H9 (cell line): ENCODE measurements around the gene ZNF202. TPM values are rescaled to one million over a fixed set of nuclear protein-coding genes. Genes with fewer than 3 reads are reported as not detected.

Source experiments
- DNase-seq: peaks from one replicate; pipeline ENCODE4 v3.0.0-alpha.2; 2017
- H2AFZ ChIP-seq: one replicate; pipeline ENCODE4 v1.6.1; 2013; ENCODE audit warnings: mild to moderate bottlenecking, low read length, control low read depth, moderate library complexity
- H2AK5ac ChIP-seq: 2 replicates; pipeline ENCODE4 v1.6.1; 2013; ENCODE audit warnings: low read length, control low read depth, mixed read lengths; ENCODE audit not compliant: insufficient read length
- H2BK120ac ChIP-seq: one replicate; pipeline ENCODE4 v1.6.1; 2013; ENCODE audit warnings: low read depth, mild to moderate bottlenecking, low read length, control low read depth, inconsistent platforms; ENCODE audit not compliant: poor library complexity, severe bottlenecking
- H2BK12ac ChIP-seq: 2 replicates; pipeline ENCODE4 v1.6.1; 2013; ENCODE audit warnings: low read length, control low read depth, mixed read lengths, low read depth; ENCODE audit not compliant: insufficient read length
- H2BK15ac ChIP-seq: 2 replicates; pipeline ENCODE4 v1.6.1; 2013; ENCODE audit warnings: low read depth, low read length, control low read depth
- H2BK20ac ChIP-seq: one replicate; pipeline ENCODE4 v1.6.1; 2013; ENCODE audit warnings: low read depth, mild to moderate bottlenecking, low read length, control low read depth, inconsistent platforms; ENCODE audit not compliant: poor library complexity, severe bottlenecking
- H2BK5ac ChIP-seq: 2 replicates; pipeline ENCODE4 v1.6.1; 2013; ENCODE audit warnings: low read length, control low read depth, mixed read lengths; ENCODE audit not compliant: insufficient read length
- H3K14ac ChIP-seq: 2 replicates; pipeline ENCODE4 v1.6.1; 2013; ENCODE audit warnings: low read length, control low read depth; ENCODE audit not compliant: insufficient read depth
- H3K18ac ChIP-seq: 2 replicates; pipeline ENCODE4 v1.6.1; 2013; ENCODE audit warnings: low read depth, mild to moderate bottlenecking, mixed read lengths, low read length, control low read depth; ENCODE audit not compliant: insufficient read length
- H3K23ac ChIP-seq: 2 replicates; pipeline ENCODE4 v1.6.1; 2013; ENCODE audit warnings: low read length, control low read depth, mixed read lengths, low read depth; ENCODE audit not compliant: insufficient read length
- H3K23me2 ChIP-seq: 2 replicates; pipeline ENCODE4 v1.6.1; 2013; ENCODE audit warnings: low read depth, mild to moderate bottlenecking, mixed read lengths, low read length, control low read depth; ENCODE audit not compliant: insufficient read length, poor library complexity, severe bottlenecking
- H3K27ac ChIP-seq: 2 replicates; pipeline ENCODE4 v1.5.1; 2013; ENCODE audit warnings: low read length, control low read depth, mixed read lengths, low read depth; ENCODE audit not compliant: insufficient read length
- H3K27me3 ChIP-seq: 2 replicates; pipeline ENCODE4 v1.6.1; 2013; ENCODE audit warnings: low read length, control low read depth, inconsistent platforms; ENCODE audit not compliant: insufficient read depth
- H3K4ac ChIP-seq: 2 replicates; pipeline ENCODE4 v1.6.1; 2013; ENCODE audit warnings: low read depth, mild to moderate bottlenecking, control low read depth, inconsistent platforms, low read length, moderate library complexity
- H3K4me1 ChIP-seq: 2 replicates; pipeline ENCODE4 v1.6.1; 2013; ENCODE audit warnings: low read length, control low read depth, inconsistent platforms; ENCODE audit not compliant: insufficient read depth
- H3K4me2 ChIP-seq: 2 replicates; pipeline ENCODE4 v1.6.1; 2013; ENCODE audit warnings: low read length, control low read depth, mixed read lengths; ENCODE audit not compliant: insufficient read length, insufficient read depth
- H3K56ac ChIP-seq: 2 replicates; pipeline ENCODE4 v1.6.1; 2013; ENCODE audit warnings: low read depth, mild to moderate bottlenecking, mixed read lengths, low read length, control low read depth; ENCODE audit not compliant: insufficient read length
- H3K79me1 ChIP-seq: 2 replicates; pipeline ENCODE4 v1.6.1; 2013; ENCODE audit warnings: low read depth, mild to moderate bottlenecking, moderate library complexity, low read length, control low read depth, inconsistent platforms; ENCODE audit not compliant: insufficient read depth, poor library complexity, severe bottlenecking
- H3K79me2 ChIP-seq: 2 replicates; pipeline ENCODE4 v1.6.1; 2013; ENCODE audit warnings: low read length, control low read depth, inconsistent platforms; ENCODE audit not compliant: insufficient read depth
- H3K9ac ChIP-seq: 2 replicates; pipeline ENCODE4 v1.6.1; 2013; ENCODE audit warnings: low read length, control low read depth, mixed read lengths; ENCODE audit not compliant: insufficient read length; ENCODE audit errors: extremely low read depth
- H3K9me3 ChIP-seq: one replicate; pipeline ENCODE4 v1.6.1; 2013; ENCODE audit warnings: low read depth, low read length, inconsistent platforms; ENCODE audit not compliant: control insufficient read depth
- H3T11ph ChIP-seq: one replicate; pipeline ENCODE4 v1.6.1; 2013; ENCODE audit warnings: mild to moderate bottlenecking, low read length, control low read depth, inconsistent platforms
- H4K20me1 ChIP-seq: one replicate; pipeline ENCODE4 v1.6.1; 2013; ENCODE audit not compliant: control insufficient read depth, insufficient read length, insufficient read depth
- H4K5ac ChIP-seq: 2 replicates; pipeline ENCODE4 v1.6.1; 2013; ENCODE audit warnings: low read depth, mild to moderate bottlenecking, mixed read lengths, low read length, control low read depth; ENCODE audit not compliant: insufficient read length
- H4K8ac ChIP-seq: replicated peaks from 2 replicates; pipeline ENCODE4 v1.6.1; 2013; ENCODE audit warnings: low read length, control low read depth, mixed read lengths, low read depth; ENCODE audit not compliant: insufficient read length
- H4K91ac ChIP-seq: 2 replicates; pipeline ENCODE4 v1.6.1; 2013; ENCODE audit warnings: low read depth, mild to moderate bottlenecking, moderate library complexity, mixed read lengths, low read length, control low read depth; ENCODE audit not compliant: insufficient read length
- H3K27ac Mint-ChIP-seq, 3 experiments: 2 replicates in 2 of 3; 3 replicates in 1 of 3; pipeline ENCODE4 v1.8.0; 2020 to 2021; ENCODE audit warnings: mixed read lengths in 3 of 3, mild to moderate bottlenecking in 1 of 3, moderate library complexity in 1 of 3
- H3K27me3 Mint-ChIP-seq: 2 replicates; pipeline ENCODE4 v1.8.0; 2021; ENCODE audit warnings: low read depth, mild to moderate bottlenecking, moderate library complexity, mixed read lengths
- H3K36me3 Mint-ChIP-seq, 3 experiments: 2 replicates in 2 of 3; 3 replicates in 1 of 3; pipeline ENCODE4 v1.8.0; 2020 to 2021; ENCODE audit warnings: low read depth in 3 of 3, mixed read lengths in 3 of 3; ENCODE audit not compliant: insufficient read depth in 1 of 3
- H3K4me1 Mint-ChIP-seq, 2 experiments: 2 replicates each; pipeline ENCODE4 v1.8.0; 2020; ENCODE audit warnings: mixed read lengths in 2 of 2
- H3K4me3 Mint-ChIP-seq, 2 experiments: 2 replicates in 1 of 2; 3 replicates in 1 of 2; pipeline ENCODE4 v1.8.0; 2020 to 2021; ENCODE audit warnings: mild to moderate bottlenecking in 2 of 2, mixed read lengths in 2 of 2, moderate library complexity in 1 of 2
- H3K9me3 Mint-ChIP-seq, 2 experiments: 2 replicates in 1 of 2; 3 replicates in 1 of 2; pipeline ENCODE4 v1.8.0; 2020; ENCODE audit warnings: mild to moderate bottlenecking in 2 of 2, mixed read lengths in 2 of 2, moderate library complexity in 1 of 2
- WGBS: extraction: QIAGEN DNeasy Blood & Tissue Kit; methylation state at CpG from one replicate; pipeline ENCODE4 v1.1.7; 2013; ENCODE audit warnings: missing lambda C conversion rate, low lambda C conversion rate, mixed read lengths; ENCODE audit not compliant: insufficient read length; ENCODE audit errors: extremely low coverage; 5-methylcytosine and 5-hydroxymethylcytosine counted together
- total RNA-seq: library from RNA; stranded (reverse); gene quantifications from 2 replicates; pipeline ENCODE4 v1.2.1, GENCODE V29; 2021
- TF ChIP-seq, protein P1 (sequence below): fragments of 200-600 bp; sonication (generic); conservative IDR thresholded peaks from 3 replicates; pipeline ENCODE4 v1.8.0; 2021; ENCODE audit warnings: antibody characterized with exemption, mild to moderate bottlenecking

The ZNF202 gene
- total RNA-seq, 1 experiment from 2014 or later, result 49.2 TPM

GRCh38 chr11:123729602-123730001 lies 11.9 kb downstream of the ZNF202 start:
- no peaks in the 10 kb centered on the region for H4K20me1 ChIP-seq
- no peaks in the 10 kb centered on the region for H3K9me3 ChIP-seq
- H3K56ac ChIP-seq, result no peak overlapping the region
- no CpG with 5 or more reads among the region's 8 CpGs for WGBS
- H3K14ac ChIP-seq, result no peak overlapping the region
- no peak overlapping the region for H2BK20ac ChIP-seq
- no peak overlapping the region for H3K4me3 Mint-ChIP-seq
- H3K36me3 Mint-ChIP-seq, result peaks cover 0 to 9% (median 0%) of the 10 kb centered on the region in 3 experiments; a peak in 6 of 7 replicates
- no peak overlapping the region for H3T11ph ChIP-seq
- H3K9me3 Mint-ChIP-seq, result peaks cover 6 to 23% of the 10 kb centered on the region in 2 experiments
- no peak overlapping the region for H3K18ac ChIP-seq
- no peak overlapping the region for H2BK120ac ChIP-seq
- H3K4me1 Mint-ChIP-seq, result peaks cover 0 to 10% of the 10 kb centered on the region in 2 experiments; a peak in 2 of 4 replicates
- no peaks in the 10 kb centered on the region for H3K79me1 ChIP-seq
- H3K9ac ChIP-seq, result no peak overlapping the region
- TF ChIP-seq, protein P1, sequence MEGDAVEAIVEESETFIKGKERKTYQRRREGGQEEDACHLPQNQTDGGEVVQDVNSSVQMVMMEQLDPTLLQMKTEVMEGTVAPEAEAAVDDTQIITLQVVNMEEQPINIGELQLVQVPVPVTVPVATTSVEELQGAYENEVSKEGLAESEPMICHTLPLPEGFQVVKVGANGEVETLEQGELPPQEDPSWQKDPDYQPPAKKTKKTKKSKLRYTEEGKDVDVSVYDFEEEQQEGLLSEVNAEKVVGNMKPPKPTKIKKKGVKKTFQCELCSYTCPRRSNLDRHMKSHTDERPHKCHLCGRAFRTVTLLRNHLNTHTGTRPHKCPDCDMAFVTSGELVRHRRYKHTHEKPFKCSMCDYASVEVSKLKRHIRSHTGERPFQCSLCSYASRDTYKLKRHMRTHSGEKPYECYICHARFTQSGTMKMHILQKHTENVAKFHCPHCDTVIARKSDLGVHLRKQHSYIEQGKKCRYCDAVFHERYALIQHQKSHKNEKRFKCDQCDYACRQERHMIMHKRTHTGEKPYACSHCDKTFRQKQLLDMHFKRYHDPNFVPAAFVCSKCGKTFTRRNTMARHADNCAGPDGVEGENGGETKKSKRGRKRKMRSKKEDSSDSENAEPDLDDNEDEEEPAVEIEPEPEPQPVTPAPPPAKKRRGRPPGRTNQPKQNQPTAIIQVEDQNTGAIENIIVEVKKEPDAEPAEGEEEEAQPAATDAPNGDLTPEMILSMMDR, result no peak
- H3K23me2 ChIP-seq, result no peaks in the 10 kb centered on the region
- H2BK15ac ChIP-seq, result no peak overlapping the region
- H3K4ac ChIP-seq, result no peak overlapping the region
- no peak overlapping the region for H2BK12ac ChIP-seq
- peaks cover 5% of the 10 kb centered on the region; the same call in 1 of the 2 replicates for H3K79me2 ChIP-seq
- no peak for DNase-seq
- H3K4me2 ChIP-seq, result no peak overlapping the region
- no peaks in the 10 kb centered on the region for H3K4me1 ChIP-seq
- no peak overlapping the region for H4K8ac ChIP-seq
- no peak overlapping the region; a peak in 1 of 7 replicates for H3K27ac Mint-ChIP-seq
- H4K91ac ChIP-seq, result no peak overlapping the region
- no peak overlapping the region for H2AFZ ChIP-seq
- no peak overlapping the region for H3K27ac ChIP-seq
- no peak overlapping the region for H3K23ac ChIP-seq
- no peak overlapping the region for H2BK5ac ChIP-seq
- no peaks in the 10 kb centered on the region for H3K27me3 ChIP-seq
- H4K5ac ChIP-seq, result no peak overlapping the region
- no peaks in the 10 kb centered on the region for H3K27me3 Mint-ChIP-seq
- no peak overlapping the region for H2AK5ac ChIP-seq
